A549 (cell line): ENCODE data around the gene TMEM43.

ENCODE experiments used
- CEBPB ChIP-seq, 2 experiments: fragments of >200 bp in 1 of 2; sonication (Bioruptor Twin) in 1 of 2; formaldehyde crosslinking in 1 of 2; IDR thresholded peaks; 2 replicates each; pipeline ENCODE4 v1.6.1; 2012 to 2016
- CHD2 ChIP-seq: fragments of 150-350 bp; IDR thresholded peaks from 2 replicates; pipeline ENCODE4 v1.6.1; 2014; ENCODE audit warnings: low read length; ENCODE audit not compliant: partially characterized antibody
- CHD4 ChIP-seq: fragments of 200-600 bp; sonication (generic); IDR thresholded peaks from 2 replicates; pipeline ENCODE4 v1.6.1; 2016; ENCODE audit warnings: antibody characterized with exemption, mild to moderate bottlenecking, borderline replicate concordance
- CTCF ChIP-seq: fragments of >200 bp; sonication (Bioruptor Twin); formaldehyde crosslinking; IDR thresholded peaks from 3 replicates; pipeline ENCODE4 v1.5.1; 2016
- EP300 ChIP-seq, 2 experiments: fragments of >200 bp; sonication (Bioruptor Twin); formaldehyde crosslinking; IDR thresholded peaks; 2 replicates in 1 of 2; 3 replicates in 1 of 2; pipeline ENCODE4 v1.6.1; 2016 to 2017
- HES2 ChIP-seq: fragments of >200 bp; sonication (Bioruptor Twin); formaldehyde crosslinking; IDR thresholded peaks from 2 replicates; pipeline ENCODE4 v1.6.1; 2016
- HMGXB4 ChIP-seq: fragments of 250-450 bp; sonication (Bioruptor Pico); IDR thresholded peaks from 2 replicates; pipeline ENCODE4 v1.5.0; 2021; ENCODE audit warnings: mild to moderate bottlenecking, moderate library complexity, borderline replicate concordance
- HOXB5 ChIP-seq: fragments of 250-450 bp; sonication (Bioruptor Pico); IDR thresholded peaks from 2 replicates; pipeline ENCODE4 v1.5.0; 2020; ENCODE audit warnings: mild to moderate bottlenecking, moderate library complexity
- MAFK ChIP-seq: fragments of 450-650 bp; IDR thresholded peaks from 2 replicates; pipeline ENCODE4 v1.6.1; 2014; ENCODE audit not compliant: partially characterized antibody
- MAX ChIP-seq: IDR thresholded peaks from 2 replicates; pipeline ENCODE4 v1.6.1; 2012
- RCOR1 ChIP-seq: fragments of 150-350 bp; IDR thresholded peaks from 2 replicates; pipeline ENCODE4 v1.6.1; 2014; ENCODE audit warnings: antibody characterized with exemption, low read length, low read depth
- REST ChIP-seq: fragments of 200-600 bp; sonication (generic); IDR thresholded peaks from 2 replicates; pipeline ENCODE4 v1.6.1; 2016; ENCODE audit warnings: antibody characterized with exemption, mild to moderate bottlenecking, moderate library complexity
- SREBF2 ChIP-seq: fragments of 450-650 bp; IDR thresholded peaks from 2 replicates; pipeline ENCODE4 v1.6.1; 2014; ENCODE audit warnings: mild to moderate bottlenecking, moderate library complexity

- TF ChIP-seq RCOR1 (no peak), HMGXB4 (no peak), MAFK (no peak), CTCF (no peak), REST (no peak), CHD4 (no peak), CEBPB (IDR thresholded peaks at IDR 0.05) (no peak), HES2 (no peak), EP300 (IDR thresholded peaks at IDR 0.05) (no peak), CHD2 (no peak), SREBF2 (no peak), HOXB5 (no peak), MAX (no peak)
These were observed 47.6 kb downstream of the TMEM43 start for GRCh38 chr3:14172496-14172895.
